CD4-positive, alpha-beta T cell treated with Interleukin-10 for 1 hour (primary cell): ENCODE data around the gene CDH4.
"Not testable (repeated sequence)": the region's sequence is repeated elsewhere in the genome, so short reads cannot be mapped to it uniquely, and the experiment has no call there.

ENCODE experiments used
- DNase-seq: peaks from one replicate; pipeline ENCODE4 v3.0.0-alpha.2; 2020

The CDH4 gene

DNA sequence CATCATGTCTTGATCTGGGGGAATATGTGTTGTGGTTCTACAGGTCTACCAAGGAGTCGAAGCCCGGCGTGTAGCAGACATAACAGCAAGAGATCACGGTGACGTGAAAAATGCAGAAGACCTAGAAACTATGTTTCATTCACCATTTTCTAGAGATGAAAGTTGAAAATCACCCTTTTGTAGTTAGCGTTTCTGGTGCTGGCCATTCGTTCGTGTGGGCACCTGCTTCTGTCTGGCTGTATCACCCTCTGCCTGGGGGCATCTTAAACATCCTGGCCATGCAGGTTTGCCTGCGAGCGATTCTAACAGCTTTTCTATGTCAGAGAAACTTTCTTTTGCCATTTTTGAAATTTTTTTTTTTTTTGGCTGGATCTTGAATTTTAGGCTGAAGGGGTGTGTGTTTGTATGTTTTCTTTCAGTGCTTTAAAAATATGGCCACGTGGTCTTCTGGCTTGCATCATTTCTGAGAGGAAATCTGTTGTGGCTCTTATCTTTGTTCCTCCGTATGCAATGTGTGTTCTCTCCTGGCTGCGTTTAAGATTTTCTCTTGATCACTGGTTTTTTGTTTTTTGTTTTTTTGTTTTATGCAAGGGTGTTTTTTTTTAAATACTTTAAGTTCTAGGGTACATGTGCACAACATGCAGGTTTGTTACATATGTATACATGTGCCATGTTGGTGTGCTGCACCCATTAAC, 226.7 kb downstream of the CDH4 start:
- DNase-seq, result no peak

DNA sequence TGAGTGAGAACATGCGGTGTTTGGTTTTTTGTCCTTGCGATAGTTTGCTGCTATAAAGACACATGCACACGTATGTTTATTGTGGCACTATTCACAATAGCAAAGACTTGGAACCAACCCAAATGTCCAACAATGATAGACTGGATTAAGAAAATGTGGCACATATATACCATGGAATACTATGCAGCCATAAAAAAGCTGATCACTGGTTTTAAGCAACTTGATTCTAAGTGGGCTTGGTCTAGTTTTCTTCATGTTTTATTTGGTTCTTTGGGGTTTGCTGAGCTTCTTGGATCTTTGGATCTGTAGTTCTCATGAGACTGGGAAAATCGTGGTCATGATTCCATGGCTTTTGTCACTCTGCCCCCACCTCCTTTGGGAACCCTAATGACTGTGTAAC, 227.4 kb downstream of the CDH4 start:
- DNase-seq, result not testable (repeated sequence)

- DNase-seq, result no peak
These were observed 228.2 kb downstream of the CDH4 start for GRCh38 chr20:61480158-61480825.

DNA sequence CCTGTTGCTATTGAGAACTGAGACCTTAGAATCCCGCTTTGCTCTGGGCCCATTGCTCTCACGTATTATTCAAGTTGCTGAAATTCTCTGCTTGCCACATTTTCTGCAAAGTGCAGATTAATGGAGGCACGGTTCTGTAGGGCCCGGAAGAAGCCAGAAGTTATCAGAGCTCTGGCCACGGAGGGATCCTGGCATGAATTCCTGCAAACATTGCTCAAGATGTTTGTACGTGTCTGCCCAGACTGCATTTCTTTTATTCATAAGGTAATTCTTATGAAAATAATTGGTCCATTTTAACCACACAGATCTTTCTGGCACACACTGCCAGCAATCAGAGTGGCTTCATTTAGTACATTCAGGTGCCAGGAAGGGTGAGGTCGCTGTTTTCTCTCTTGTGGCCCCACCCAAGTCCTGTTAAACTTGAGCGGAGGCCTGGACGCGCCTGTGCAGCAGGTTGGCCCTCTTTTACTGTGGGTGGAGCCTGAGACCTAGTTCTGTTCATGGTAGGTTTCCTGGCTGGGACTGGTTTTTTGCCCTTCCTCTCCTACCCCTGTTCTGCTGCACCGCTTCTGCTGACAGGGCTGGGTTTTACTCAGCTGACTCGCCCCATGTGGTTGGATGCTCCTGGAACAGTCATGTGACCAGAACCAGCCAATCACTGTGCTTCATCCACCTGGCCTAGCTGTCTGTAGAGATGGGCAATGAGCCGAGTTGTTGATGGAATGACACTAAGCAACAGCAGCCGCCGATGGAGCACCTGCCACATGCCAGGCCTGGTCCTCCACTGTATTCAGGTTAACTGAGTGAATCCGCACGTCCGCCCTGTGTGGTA, 230.2 kb downstream of the CDH4 start:
- no peak for DNase-seq

GRCh38 chr20:61482901-61483300, 230.8 kb downstream of the CDH4 start:
- DNase-seq, result no peak

- no peak for DNase-seq
These were observed 231.4 kb downstream of the CDH4 start for GRCh38 chr20:61483336-61484067.

- DNase-seq, result no peak
These were observed 234.1 kb downstream of the CDH4 start for GRCh38 chr20:61486198-61486597.

DNA sequence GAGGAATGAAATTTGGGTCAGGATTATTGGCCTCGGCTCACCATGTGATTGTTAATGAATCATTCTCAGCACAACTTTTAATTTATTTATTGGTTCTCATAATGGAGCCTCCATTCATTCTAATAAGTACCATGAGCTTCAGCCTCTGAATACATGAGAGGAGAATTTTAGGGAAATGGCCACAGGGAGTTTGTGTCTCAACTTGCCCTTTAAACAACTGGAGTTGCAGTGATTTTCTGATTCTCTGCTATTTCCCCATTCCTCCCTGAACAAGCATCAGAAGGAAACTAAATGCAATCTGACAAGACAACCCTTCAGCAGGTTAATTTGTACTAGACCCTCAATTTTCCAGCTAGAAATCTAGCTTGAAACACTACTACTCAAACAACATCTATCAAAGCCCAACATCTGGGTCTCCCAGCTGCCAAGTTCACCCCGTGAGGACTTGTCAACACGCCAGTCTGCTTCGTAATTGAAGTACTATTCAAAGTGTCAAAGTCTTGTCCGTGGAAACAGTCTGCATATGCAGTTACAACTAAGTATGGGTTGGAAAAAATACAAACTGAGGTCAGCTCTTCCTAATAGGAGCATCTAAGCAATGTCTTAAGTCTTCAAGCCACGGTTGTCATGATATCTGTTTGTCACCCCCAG, 235.4 kb downstream of the CDH4 start:
- no peak for DNase-seq

DNA sequence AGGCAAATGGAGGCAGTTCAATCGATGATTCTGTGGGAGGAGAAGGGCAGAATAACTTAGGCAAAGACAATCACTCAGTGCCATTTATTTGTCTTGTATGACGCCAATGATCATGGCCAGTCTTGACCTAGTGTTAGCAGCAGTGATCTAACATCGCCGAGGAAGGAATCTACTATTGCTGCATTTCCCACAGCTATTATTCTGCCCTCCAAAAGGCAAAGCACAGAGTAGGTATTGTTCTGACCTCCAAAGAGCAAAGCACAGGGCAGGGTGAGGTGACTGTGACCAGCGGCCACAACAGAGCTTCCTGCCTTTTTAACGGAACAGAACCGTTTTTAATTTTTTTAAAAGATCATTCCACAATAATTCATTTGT, 235.9 kb downstream of the CDH4 start:
- no peak for DNase-seq

- no peak for DNase-seq
These were observed 238.7 kb downstream of the CDH4 start for GRCh38 chr20:61490721-61491120.

GRCh38 chr20:61492065-61492464, 240.0 kb downstream of the CDH4 start:
- no peak for DNase-seq

- no peak for DNase-seq
These were observed 241.8 kb downstream of the CDH4 start for GRCh38 chr20:61493798-61494305.

DNA sequence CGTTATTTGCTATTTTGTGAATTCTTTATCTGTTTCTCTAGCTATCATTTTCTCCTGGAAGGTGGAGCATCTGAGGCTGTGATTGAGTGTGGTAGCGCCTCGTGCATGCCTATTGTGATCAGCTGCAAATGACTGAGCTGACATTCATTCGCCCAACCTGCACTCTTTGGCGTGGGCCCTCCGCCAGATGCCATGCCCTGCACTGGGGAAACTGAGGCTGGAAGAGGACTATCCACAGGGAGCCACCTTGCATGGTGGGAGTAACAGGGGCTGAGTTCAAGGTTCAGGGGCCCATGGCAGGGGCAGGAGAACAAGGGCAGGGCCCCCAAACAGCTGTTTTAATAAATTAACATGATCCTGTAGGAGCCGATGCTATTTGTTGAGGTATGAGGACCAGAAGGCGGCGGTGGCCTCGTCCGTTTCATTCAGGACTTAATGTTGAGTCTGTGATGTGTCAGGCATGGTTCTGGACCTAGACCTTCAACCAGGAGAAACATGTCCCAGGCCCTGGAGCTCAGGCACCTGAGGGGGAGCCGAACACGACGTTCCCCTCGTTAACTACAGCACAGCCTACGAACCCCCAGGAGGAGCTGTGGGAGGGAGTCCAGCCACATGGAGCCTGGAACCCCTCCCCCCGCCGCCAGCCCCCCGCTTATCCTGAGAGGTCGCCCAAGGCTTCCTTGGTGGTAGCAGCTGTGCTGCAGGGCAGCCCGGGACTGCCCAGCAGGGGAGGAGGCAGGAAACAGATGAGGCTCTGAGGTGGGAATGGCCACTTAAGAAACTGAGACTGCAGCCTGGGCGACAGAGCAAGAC, 242.9 kb downstream of the CDH4 start:
- no peak for DNase-seq

DNA sequence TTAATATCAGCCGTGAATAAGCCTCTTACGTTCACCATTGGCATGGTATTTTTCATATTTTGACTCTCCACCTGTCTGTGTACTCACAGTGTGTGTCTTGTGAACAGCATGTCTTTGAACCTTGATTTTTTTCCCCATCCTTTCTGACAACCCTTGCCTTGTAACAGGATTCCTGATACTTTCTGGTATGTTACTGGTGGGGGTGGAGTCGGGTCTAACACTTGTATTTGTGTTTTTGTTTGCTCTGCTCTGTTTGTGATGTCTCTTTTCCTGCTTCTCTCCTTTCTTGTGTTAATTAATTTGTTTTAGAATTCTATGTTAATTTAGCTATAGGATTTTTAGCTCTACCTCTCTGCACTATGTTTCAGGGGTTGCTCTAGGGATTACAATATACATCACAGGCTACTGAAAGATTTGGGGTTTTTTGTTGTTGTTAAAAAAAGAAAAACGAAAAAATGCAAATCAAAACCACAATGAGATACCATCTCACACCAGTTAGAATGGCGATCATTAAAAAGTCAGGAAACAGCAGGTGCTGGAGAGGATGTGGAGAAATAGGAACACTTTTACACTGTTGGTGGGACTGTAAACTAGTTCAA, 245.1 kb downstream of the CDH4 start:
- DNase-seq, result no peak

DNA sequence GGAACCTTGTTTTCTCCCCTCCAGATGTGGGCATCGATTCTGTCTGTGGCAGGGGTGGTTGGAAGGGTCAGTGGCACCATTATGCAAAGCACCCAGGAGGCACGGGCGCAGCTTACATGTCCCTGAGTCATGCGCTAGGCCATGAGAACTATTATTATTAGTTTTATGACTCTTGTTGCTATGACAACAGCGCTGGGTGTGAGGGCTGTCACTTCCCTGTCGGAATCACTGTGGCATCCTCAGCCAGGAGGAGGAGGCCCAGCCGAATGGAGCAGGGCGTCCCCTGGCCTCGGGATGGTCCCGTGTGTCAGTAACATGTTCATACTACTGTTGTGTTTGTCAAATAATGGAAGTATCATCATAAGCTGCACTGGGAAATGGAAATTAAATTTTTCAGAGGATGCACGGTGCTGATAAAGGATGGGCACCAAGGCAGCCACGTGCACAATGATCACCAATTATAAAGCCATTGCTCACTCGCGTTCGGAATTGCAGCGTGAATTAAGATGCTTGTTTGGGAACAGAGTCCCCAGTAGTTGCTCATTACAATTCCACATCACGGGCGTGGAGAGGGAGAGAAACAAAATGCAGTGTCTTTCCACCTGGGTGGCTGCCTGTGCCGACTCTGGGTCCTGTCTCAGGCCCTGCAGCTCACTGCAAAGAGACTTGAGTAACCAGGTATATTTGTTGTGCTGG, 247.9 kb downstream of the CDH4 start:
- DNase-seq, result no peak

- no peak for DNase-seq
These were observed 248.8 kb downstream of the CDH4 start for GRCh38 chr20:61500791-61501321.

- DNase-seq, result no peak
These were observed 250.4 kb downstream of the CDH4 start for GRCh38 chr20:61502433-61502832.

GRCh38 chr20:61503106-61503505, 251.0 kb downstream of the CDH4 start:
- DNase-seq, result no peak

DNA sequence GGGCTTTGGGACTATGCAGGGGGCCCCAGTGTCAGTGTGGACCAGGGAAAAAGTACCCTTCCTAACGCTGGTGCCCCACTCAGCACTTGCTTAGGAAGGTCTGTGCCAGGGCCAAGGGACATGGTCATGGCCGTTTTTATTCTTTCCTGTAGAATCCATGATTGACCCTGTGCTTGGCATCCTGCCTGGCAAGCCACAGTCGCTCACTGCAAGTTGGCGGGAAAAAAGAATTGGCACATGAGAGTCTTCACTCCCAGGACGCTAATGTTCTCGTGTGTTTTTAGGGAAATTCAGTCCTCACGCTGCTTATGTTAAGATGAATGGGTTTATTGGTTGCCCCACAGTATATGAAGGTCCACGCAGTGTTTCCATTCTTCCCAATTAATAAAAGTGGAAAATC, 253.4 kb downstream of the CDH4 start:
- DNase-seq, result no peak

DNA sequence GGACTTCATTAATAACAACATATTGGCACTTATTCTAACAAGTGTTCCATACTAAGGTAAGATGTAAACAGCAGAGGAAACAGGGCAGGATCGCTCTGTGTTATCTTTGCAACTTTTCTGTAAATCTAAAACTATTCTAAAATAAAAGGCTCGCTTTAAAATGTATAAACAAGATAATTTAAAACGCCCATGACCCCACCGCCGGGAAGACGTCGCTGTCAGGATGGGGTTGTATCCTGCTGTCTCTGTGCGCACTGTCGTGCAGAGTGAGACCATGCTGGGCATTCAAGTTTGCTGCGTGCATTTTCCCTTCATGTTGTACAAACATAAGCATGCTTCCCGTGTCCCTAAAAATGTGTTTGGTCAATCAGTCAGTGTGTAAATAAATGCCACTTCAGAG, 255.7 kb downstream of the CDH4 start:
- DNase-seq, result no peak
